ENCODE results near the gene RAB3IL1.

RAB3IL1 gene

GRCh38 chr11:61950035-61950547 is 32.7 kb upstream of the RAB3IL1 start, which contains the start of gene BEST1:
TSS of gene BEST1 (plus strand) at chr11:61950351. CDS start at chr11:61951807, 1,456 bp downstream.
- peak within 1 kb of the TSS; percentile 54 for H3K27ac ChIP-seq (ENCODE audit: extremely low read depth, low read depth, low read length)
- CTCF ChIA-PET: interaction anchor here (0.6 to 7.6 kb wide), 14 partner anchors 9 to 160 kb away, joined by 3 to 329 read pairs (median 6); partner anchors contain the start of genes FADS3 and RAB3IL1

GRCh38 chr11:61949169-61950034 is 32.0 kb upstream of the RAB3IL1 start:
- Histone ChIP-seq H3K36me3 (ENCODE audit: control insufficient read depth in 2 of 2, insufficient read depth in 1 of 2, low read length in 2 of 2) (no peaks in the 10 kb centered on the region), H3K9me3 (ENCODE audit: control insufficient read depth, insufficient read depth, low read depth, low read length) (no peaks in the 10 kb centered on the region), H3K4me1 (ENCODE audit: control insufficient read depth, insufficient read depth, low read length) (peaks cover 3% of the 10 kb centered on the region; the same call in 1 of the 2 replicates), H3K4me3 (ENCODE audit: low read depth, low read length) (no peak overlapping the region), H3K27ac (ENCODE audit: extremely low read depth, low read depth, low read length) (peak overlapping the region; percentile 54)
- CTCF ChIA-PET: interaction anchor here (0.6 to 7.6 kb wide), 18 partner anchors 9 to 427 kb away, joined by 3 to 329 read pairs (median 6); partner anchors contain the start of genes FADS3 and RAB3IL1
- POLR2A ChIA-PET: interaction anchor here (0.7 to 2.1 kb wide), 11 partner anchors 12 to 157 kb away, joined by 3 to 22 read pairs (median 7); partner anchors contain the start of genes FEN1, FTH1 and TMEM258
- no peak for TF ChIP-seq ZNF704 (tag by site-specific recombination; IDR thresholded peaks at IDR 0.05)
- TF ChIP-seq ZNF169 (tag by site-specific recombination; IDR thresholded peaks at IDR 0.05): no peak
- TF ChIP-seq OSR2 (tag by site-specific recombination; IDR thresholded peaks at IDR 0.05): 0 out of 2 replicates have a peak, but pooled peaks have one; percentile 7
- no peak for TF ChIP-seq SALL2 (tag by site-specific recombination; IDR thresholded peaks at IDR 0.05; ENCODE audit: borderline replicate concordance)
- TF ChIP-seq ZNF623 (tag by site-specific recombination; IDR thresholded peaks at IDR 0.05): no peak
- TF ChIP-seq REPIN1 (tag by site-specific recombination; IDR thresholded peaks at IDR 0.05; ENCODE audit: low read depth): no peak
- no peak for TF ChIP-seq ZNF362 (tag by site-specific recombination; IDR thresholded peaks at IDR 0.05)
- no peak for TF ChIP-seq BCL11B (tag by site-specific recombination; IDR thresholded peaks at IDR 0.05; ENCODE audit: low read depth)
- TF ChIP-seq ZNF558 (tag by site-specific recombination; IDR thresholded peaks at IDR 0.05): 0 out of 2 replicates have a peak, but pooled peaks have one; percentile 30
- TF ChIP-seq ZNF645 (tag by site-specific recombination; IDR thresholded peaks at IDR 0.05): no peak

More at GRCh38 chr11:61950035-61950547, 32.7 kb upstream of the RAB3IL1 start, which contains the start of gene BEST1:
- TF ChIP-seq ZNF670 (tag by site-specific recombination; IDR thresholded peaks at IDR 0.05; ENCODE audit: low read depth) (no peak), ZNF155 (tag by site-specific recombination; IDR thresholded peaks at IDR 0.05) (no peak), ZNF398 (tag by site-specific recombination; IDR thresholded peaks at IDR 0.05) (no peak), OSR2 (tag by site-specific recombination; IDR thresholded peaks at IDR 0.05) (no peak), ZNF362 (tag by site-specific recombination; IDR thresholded peaks at IDR 0.05) (no peak), ZNF24 (tag by site-specific recombination; IDR thresholded peaks at IDR 0.05) (no peak), ZBTB6 (tag by site-specific recombination; IDR thresholded peaks at IDR 0.05) (no peak), ZFHX2 (tag by site-specific recombination; conservative IDR thresholded peaks at IDR 0.05) (peak; percentile 11; the same call in 1 of the 2 replicates), ZSCAN18 (tag by site-specific recombination; IDR thresholded peaks at IDR 0.05) (no peak)
- POLR2A ChIA-PET: interaction anchor here (0.7 to 2.1 kb wide), 11 partner anchors 11 to 158 kb away, joined by 3 to 22 read pairs (median 7); partner anchors contain the start of genes FEN1, FTH1 and TMEM258
- Histone ChIP-seq H3K4me1 (ENCODE audit: control insufficient read depth, insufficient read depth, low read length) (peaks cover 3% of the 10 kb centered on the region; the same call in 1 of the 2 replicates), H3K9me3 (ENCODE audit: control insufficient read depth, insufficient read depth, low read depth, low read length) (no peaks in the 10 kb centered on the region), H3K4me3 (ENCODE audit: low read depth, low read length) (no peak within 1 kb of the TSS), H3K36me3 (ENCODE audit: control insufficient read depth in 2 of 2, insufficient read depth in 1 of 2, low read length in 2 of 2) (no peaks in the 10 kb centered on the region)
